ENCODE results near the gene MMRN1.

The MMRN1 gene

GRCh38 chr4:89942811-89943210 lies 48.2 kb downstream of the MMRN1 start:
- H3K36me3 Mint-ChIP-seq, result no peaks in the 10 kb centered on the region
- no peaks in the 10 kb centered on the region for H3K4me1 Mint-ChIP-seq (ENCODE audit: low read depth)
- peaks cover 3% of the 10 kb centered on the region for H3K27me3 Mint-ChIP-seq

GRCh38 chr4:89949782-89950387 lies 55.2 kb downstream of the MMRN1 start:
- Mint-ChIP-seq H3K9me3 (ENCODE audit: low read depth) (no peaks in the 10 kb centered on the region), H3K4me3 (no peak overlapping the region), H3K27ac (no peak overlapping the region), H3K27me3 (peaks cover 4% of the 10 kb centered on the region), H3K36me3 (no peaks in the 10 kb centered on the region), H3K4me1 (ENCODE audit: low read depth) (no peaks in the 10 kb centered on the region)

More at GRCh38 chr4:89942811-89943210, 48.2 kb downstream of the MMRN1 start:
- H3K9me3 Mint-ChIP-seq (ENCODE audit: low read depth), result no peaks in the 10 kb centered on the region
- no peak overlapping the region for H3K4me3 Mint-ChIP-seq
- H3K27ac Mint-ChIP-seq, result no peak overlapping the region

GRCh38 chr4:89952458-89952857 lies 57.8 kb downstream of the MMRN1 start:
- Mint-ChIP-seq H3K9me3 (ENCODE audit: low read depth) (no peaks in the 10 kb centered on the region), H3K4me3 (no peak overlapping the region), H3K27me3 (peaks cover 3% of the 10 kb centered on the region), H3K4me1 (ENCODE audit: low read depth) (no peaks in the 10 kb centered on the region), H3K27ac (no peak overlapping the region), H3K36me3 (no peaks in the 10 kb centered on the region)

GRCh38 chr4:89954906-89955695 lies 60.4 kb downstream of the MMRN1 start:
- Mint-ChIP-seq H3K4me3 (no peak overlapping the region), H3K27me3 (peaks cover 2% of the 10 kb centered on the region), H3K9me3 (ENCODE audit: low read depth) (no peaks in the 10 kb centered on the region), H3K4me1 (ENCODE audit: low read depth) (no peaks in the 10 kb centered on the region), H3K36me3 (no peaks in the 10 kb centered on the region), H3K27ac (no peak overlapping the region)

GRCh38 chr4:89957046-89957926 lies 62.6 kb downstream of the MMRN1 start:
- H3K36me3 Mint-ChIP-seq, result no peaks in the 10 kb centered on the region
- H3K4me3 Mint-ChIP-seq, result no peak overlapping the region
- H3K4me1 Mint-ChIP-seq (ENCODE audit: low read depth), result no peaks in the 10 kb centered on the region
- peaks cover 2% of the 10 kb centered on the region for H3K27me3 Mint-ChIP-seq
- H3K9me3 Mint-ChIP-seq (ENCODE audit: low read depth), result no peaks in the 10 kb centered on the region
- no peak overlapping the region for H3K27ac Mint-ChIP-seq

- Mint-ChIP-seq H3K9me3 (ENCODE audit: low read depth) (no peaks in the 10 kb centered on the region), H3K27ac (no peak overlapping the region), H3K36me3 (no peaks in the 10 kb centered on the region), H3K4me1 (ENCODE audit: low read depth) (no peaks in the 10 kb centered on the region), H3K27me3 (no peaks in the 10 kb centered on the region), H3K4me3 (no peak overlapping the region)
These were observed 87.2 kb downstream of the MMRN1 start for GRCh38 chr4:89981789-89982334.

GRCh38 chr4:89988268-89988667 lies 93.6 kb downstream of the MMRN1 start:
- Mint-ChIP-seq H3K9me3 (ENCODE audit: low read depth) (peaks cover 5% of the 10 kb centered on the region), H3K27ac (no peak overlapping the region), H3K4me1 (ENCODE audit: low read depth) (no peaks in the 10 kb centered on the region), H3K36me3 (no peaks in the 10 kb centered on the region), H3K27me3 (no peaks in the 10 kb centered on the region), H3K4me3 (no peak overlapping the region)

- H3K4me3 Mint-ChIP-seq, result no peak overlapping the region
These were observed 98.1 kb downstream of the MMRN1 start for GRCh38 chr4:89992744-89993143.

GRCh38 chr4:89994176-89994873 lies 99.7 kb downstream of the MMRN1 start:
- Mint-ChIP-seq H3K27ac (no peak overlapping the region), H3K27me3 (peaks cover 7% of the 10 kb centered on the region), H3K36me3 (no peaks in the 10 kb centered on the region), H3K9me3 (ENCODE audit: low read depth) (no peaks in the 10 kb centered on the region), H3K4me1 (ENCODE audit: low read depth) (no peaks in the 10 kb centered on the region), H3K4me3 (no peak overlapping the region)

More at GRCh38 chr4:89992744-89993143, 98.1 kb downstream of the MMRN1 start:
- H3K27ac Mint-ChIP-seq, result no peak overlapping the region
- H3K4me1 Mint-ChIP-seq (ENCODE audit: low read depth), result no peaks in the 10 kb centered on the region
- peaks cover 2% of the 10 kb centered on the region for H3K27me3 Mint-ChIP-seq
- no peaks in the 10 kb centered on the region for H3K36me3 Mint-ChIP-seq
- peaks cover 5% of the 10 kb centered on the region for H3K9me3 Mint-ChIP-seq (ENCODE audit: low read depth)

- H3K27me3 Mint-ChIP-seq, result peaks cover 7% of the 10 kb centered on the region
- no peak overlapping the region for H3K27ac Mint-ChIP-seq
- H3K36me3 Mint-ChIP-seq, result no peaks in the 10 kb centered on the region
- H3K4me3 Mint-ChIP-seq, result no peak overlapping the region
- no peaks in the 10 kb centered on the region for H3K9me3 Mint-ChIP-seq (ENCODE audit: low read depth)
- no peaks in the 10 kb centered on the region for H3K4me1 Mint-ChIP-seq (ENCODE audit: low read depth)
These were observed 100.4 kb downstream of the MMRN1 start for GRCh38 chr4:89995006-89995405.

GRCh38 chr4:89995814-89996213 lies 101.2 kb downstream of the MMRN1 start:
- Mint-ChIP-seq H3K27me3 (peaks cover 7% of the 10 kb centered on the region), H3K4me3 (no peak overlapping the region), H3K36me3 (no peaks in the 10 kb centered on the region), H3K9me3 (ENCODE audit: low read depth) (no peaks in the 10 kb centered on the region), H3K4me1 (ENCODE audit: low read depth) (no peaks in the 10 kb centered on the region), H3K27ac (no peak overlapping the region)

- Mint-ChIP-seq H3K4me1 (ENCODE audit: low read depth) (no peaks in the 10 kb centered on the region), H3K27me3 (peaks cover 7% of the 10 kb centered on the region), H3K9me3 (ENCODE audit: low read depth) (no peaks in the 10 kb centered on the region), H3K4me3 (no peak overlapping the region), H3K36me3 (no peaks in the 10 kb centered on the region), H3K27ac (no peak overlapping the region)
These were observed 102.6 kb downstream of the MMRN1 start for GRCh38 chr4:89997171-89997704.

GRCh38 chr4:89998469-89999011 lies 103.9 kb downstream of the MMRN1 start:
- Mint-ChIP-seq H3K4me1 (ENCODE audit: low read depth) (no peaks in the 10 kb centered on the region), H3K9me3 (ENCODE audit: low read depth) (no peaks in the 10 kb centered on the region), H3K36me3 (no peaks in the 10 kb centered on the region), H3K27ac (no peak overlapping the region), H3K27me3 (peaks cover 7% of the 10 kb centered on the region), H3K4me3 (no peak overlapping the region)

- Mint-ChIP-seq H3K36me3 (no peaks in the 10 kb centered on the region), H3K27me3 (peaks cover 5% of the 10 kb centered on the region), H3K9me3 (ENCODE audit: low read depth) (no peaks in the 10 kb centered on the region), H3K27ac (no peak overlapping the region), H3K4me3 (no peak overlapping the region), H3K4me1 (ENCODE audit: low read depth) (no peaks in the 10 kb centered on the region)
These were observed 106.4 kb downstream of the MMRN1 start for GRCh38 chr4:90001023-90001422.

Measured in activated naive CD8-positive, alpha-beta T cell (primary cell).